ENCODE measurements around the gene CDKN1C. TPM values are rescaled to one million over a fixed set of nuclear protein-coding genes. Genes with fewer than 3 reads are reported as not detected.

CDKN1C gene
- total RNA-seq, 2 donors from 2014 or later = 17.1 to 25.0 TPM

GRCh38 chr11:2842876-2843275 is 42.7 kb downstream of the CDKN1C start:
- DNase-seq (ENCODE audit: low spot score) = no peak
- Histone ChIP-seq H3K4me3 (no peak overlapping the region), H3K9me3 (no peaks in the 10 kb centered on the region), H3K27me3 (replicated peaks; ENCODE audit: insufficient read depth) (no peaks in the 10 kb centered on the region), H3K36me3 (no peaks in the 10 kb centered on the region), H3K4me1 (ENCODE audit: control insufficient read depth in 1 of 2, low read depth in 2 of 2) (no peaks in the 10 kb centered on the region), H3K27ac (no peak overlapping the region)
- ATAC-seq (ENCODE audit: insufficient number of reproducible peaks, low FRiP score, low read depth) = no peak
- no peak for TF ChIP-seq CTCF (IDR thresholded peaks at IDR 0.05)

GRCh38 chr11:2841411-2842190 is 44.0 kb downstream of the CDKN1C start:
- DNase-seq (ENCODE audit: low spot score) (no peak), ATAC-seq (ENCODE audit: insufficient number of reproducible peaks, low FRiP score, low read depth) (no peak)
- H3K4me1 ChIP-seq (ENCODE audit: control insufficient read depth in 1 of 2, low read depth in 2 of 2) = no peaks in the 10 kb centered on the region
- H3K4me3 ChIP-seq = no peak overlapping the region
- H3K27me3 ChIP-seq (replicated peaks; ENCODE audit: insufficient read depth) = no peaks in the 10 kb centered on the region
- no peak overlapping the region for H3K27ac ChIP-seq
- no peak for TF ChIP-seq CTCF (IDR thresholded peaks at IDR 0.05)
- H3K9me3 ChIP-seq = no peaks in the 10 kb centered on the region
- H3K36me3 ChIP-seq = no peaks in the 10 kb centered on the region

- Histone ChIP-seq H3K4me3 (no peak overlapping the region), H3K9me3 (no peaks in the 10 kb centered on the region), H3K27me3 (replicated peaks; ENCODE audit: insufficient read depth) (no peaks in the 10 kb centered on the region), H3K27ac (no peak overlapping the region), H3K4me1 (ENCODE audit: control insufficient read depth in 1 of 2, low read depth in 2 of 2) (no peaks in the 10 kb centered on the region), H3K36me3 (no peaks in the 10 kb centered on the region)
- DNase-seq (ENCODE audit: low spot score) = no peak
- ATAC-seq (ENCODE audit: insufficient number of reproducible peaks, low FRiP score, low read depth) = no peak
- TF ChIP-seq CTCF (IDR thresholded peaks at IDR 0.05) = no peak
Observed at GRCh38 chr11:2839395-2839943, 46.1 kb downstream of the CDKN1C start.

- no peak for TF ChIP-seq CTCF (IDR thresholded peaks at IDR 0.05)
- H3K4me1 ChIP-seq (ENCODE audit: control insufficient read depth in 1 of 2, low read depth in 2 of 2) = no peaks in the 10 kb centered on the region
- H3K27me3 ChIP-seq (replicated peaks; ENCODE audit: insufficient read depth) = no peaks in the 10 kb centered on the region
- DNase-seq (ENCODE audit: low spot score) (no peak), ATAC-seq (ENCODE audit: insufficient number of reproducible peaks, low FRiP score, low read depth) (no peak)
- H3K9me3 ChIP-seq = no peaks in the 10 kb centered on the region
- no peak overlapping the region for H3K27ac ChIP-seq
- no peaks in the 10 kb centered on the region for H3K36me3 ChIP-seq
- H3K4me3 ChIP-seq = no peak overlapping the region
Observed at GRCh38 chr11:2838676-2839294, 46.8 kb downstream of the CDKN1C start.

DNA sequence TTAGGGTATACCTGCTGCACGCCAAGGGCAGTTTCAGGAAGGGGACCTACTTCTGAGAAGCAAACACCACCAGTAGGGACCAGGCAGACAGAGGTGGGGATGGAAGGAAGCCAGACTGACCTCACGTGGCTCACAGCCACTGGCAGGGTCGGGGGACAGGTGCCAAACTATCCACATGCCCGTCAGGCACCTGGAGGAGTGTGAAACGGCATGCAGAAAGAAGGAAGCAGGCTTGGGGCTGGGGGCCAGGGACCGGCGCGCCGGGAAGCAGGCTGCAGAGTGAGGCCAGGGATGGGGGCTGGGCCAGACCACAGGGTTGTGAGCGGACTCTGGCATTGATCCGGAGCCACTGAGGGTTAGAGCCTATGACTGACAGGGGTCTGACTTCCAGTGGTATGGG is 47.5 kb downstream of the CDKN1C start:
- no peaks in the 10 kb centered on the region for H3K27me3 ChIP-seq (replicated peaks; ENCODE audit: insufficient read depth)
- no peaks in the 10 kb centered on the region for H3K9me3 ChIP-seq
- no peak overlapping the region for H3K27ac ChIP-seq
- no peaks in the 10 kb centered on the region for H3K4me1 ChIP-seq (ENCODE audit: control insufficient read depth in 1 of 2, low read depth in 2 of 2)
- H3K4me3 ChIP-seq = no peak overlapping the region
- no peaks in the 10 kb centered on the region for H3K36me3 ChIP-seq
- no peak for DNase-seq (ENCODE audit: low spot score)
- no peak for TF ChIP-seq CTCF (IDR thresholded peaks at IDR 0.05)
- ATAC-seq (ENCODE audit: insufficient number of reproducible peaks, low FRiP score, low read depth) = no peak
